Measurements from ENCODE around the gene RALGAPB. TPM values are rescaled to one million over a fixed set of nuclear protein-coding genes. Genes with fewer than 3 reads are reported as not detected.

Gene RALGAPB
- total and polyA plus RNA-seq, 2 of the 13 experiments (the other 11 are each of a cell fraction or from before 2014, with no cell fraction given), result 17.6 to 30.6 TPM

DNA sequence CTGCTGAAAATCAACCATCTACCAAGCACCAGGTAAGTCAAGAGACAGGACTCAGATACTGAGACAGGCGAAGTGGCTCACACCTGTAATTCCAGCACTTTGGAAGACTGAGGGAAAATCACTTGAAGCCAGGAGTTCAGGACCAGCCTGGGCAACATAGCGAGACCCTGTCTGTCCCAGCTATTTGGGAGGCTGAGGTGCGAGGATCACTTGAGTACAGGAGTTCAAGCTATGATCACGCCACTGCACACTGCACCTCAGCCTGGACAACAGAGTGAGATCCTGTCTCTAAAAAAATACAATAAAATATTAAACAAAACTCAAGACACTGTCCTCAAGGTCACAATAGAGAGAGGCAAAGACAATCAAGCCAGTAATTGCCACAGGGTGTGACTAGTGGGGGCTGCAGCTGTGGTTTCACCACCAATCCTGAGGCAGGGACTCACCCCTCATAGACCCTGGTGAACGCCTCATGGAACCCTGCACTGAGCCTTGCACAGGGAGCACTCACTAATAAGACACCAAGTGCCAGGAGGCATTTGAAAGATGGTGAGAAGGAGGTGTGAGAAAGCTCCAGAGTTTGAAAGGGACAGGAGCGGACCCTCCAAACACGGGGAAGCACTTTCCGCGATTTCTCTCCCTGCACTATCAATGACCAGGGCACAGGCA lies 39.2 kb upstream of the RALGAPB start (continued):
- no peak for TF ChIP-seq ZNF468 (CRISPR knock-in tag; IDR thresholded peaks at IDR 0.05)
- TF ChIP-seq ZNF205 (CRISPR knock-in tag; IDR thresholded peaks at IDR 0.05), result 0 out of 2 replicates have a peak, but pooled peaks have one; percentile 11

DNA sequence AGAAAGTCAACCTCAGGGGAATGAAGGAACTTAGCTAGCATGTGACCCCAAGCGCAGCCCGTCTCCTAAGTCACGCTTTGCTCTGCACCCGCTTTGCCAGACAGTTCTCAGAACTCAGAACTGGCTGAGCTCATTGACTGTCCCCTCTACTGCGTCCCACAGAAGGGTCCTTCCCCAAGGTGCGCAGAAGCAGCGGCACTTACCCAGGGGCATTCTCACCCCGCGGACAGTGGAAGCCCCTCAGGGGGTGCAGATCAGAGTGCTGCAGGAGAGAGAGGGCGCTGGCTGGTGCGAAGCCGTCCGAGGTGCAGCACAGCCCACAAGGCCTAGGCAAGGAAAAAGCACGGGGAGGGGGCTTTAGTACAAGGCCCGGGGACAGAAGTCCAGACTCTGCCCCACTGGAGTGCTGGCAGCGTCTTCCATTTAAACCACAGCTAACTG lies 38.3 kb upstream of the RALGAPB start:
- H3K9ac ChIP-seq (ENCODE audit: insufficient read depth, low read depth, low read length), result peak overlapping the region; percentile 90
- H3K27me3 ChIP-seq (ENCODE audit: control insufficient read depth in 1 of 2, insufficient read depth in 2 of 2, low read length in 2 of 2), result peaks cover 0 to 4% of the 10 kb centered on the region in 2 experiments; a peak in 1 of 5 replicates
- no peak overlapping the region for H2AFZ ChIP-seq (ENCODE audit: low read length)
- H3K36me3 ChIP-seq (replicated peaks in 1 of 2; ENCODE audit: control insufficient read depth in 1 of 2, insufficient read depth in 2 of 2, low read length in 2 of 2), result peaks cover 33 to 44% of the 10 kb centered on the region in 2 experiments
- intact Hi-C loops (cut with micrococcal nuclease; ENCODE audit: unreplicated experiment) (loop anchor here (10.0 kb wide), 1 partner anchor 880 kb away; no protein-coding TSS in a partner anchor), in situ Hi-C loops (cut with HindIII; ENCODE audit: extremely low pct_ligation_motif_present, low pct_unique_long_range_greater_than_20kb) (loop anchor here (25.0 kb wide), 1 partner anchor 303 kb away; the partner anchor contains the start of gene ACTR5)
- POLR2A ChIA-PET, result interaction anchor here (1.0 to 7.1 kb wide), 9 partner anchors 9 to 479 kb away, joined by 3 to 294 read pairs (median 12); partner anchors contain the start of genes RALGAPB, RPRD1B and TTI1
- H3K4me3 ChIP-seq (replicated peaks in 1 of 3; ENCODE audit: insufficient read depth in 1 of 3, low read depth in 2 of 3, low read length in 3 of 3), result peak overlapping the region; percentile 77 to 87 (median 81)
- no peak for DNase-seq (ENCODE audit: low spot score)
- H3K4me1 ChIP-seq (ENCODE audit: insufficient read depth, low read length), result peaks cover 42% of the 10 kb centered on the region
- no peaks in the 10 kb centered on the region for H3K9me3 ChIP-seq (ENCODE audit: low read length)
- H3K4me2 ChIP-seq (ENCODE audit: low read depth, low read length), result peak overlapping the region; percentile 94
- peak overlapping the region; percentile 80 for H3K27ac ChIP-seq (ENCODE audit: extremely low read length, insufficient read depth, low read length)
- FAIRE-seq, result no peak
- 3% methylated on average over 16 of the region's 16 CpGs for WGBS (ENCODE audit: low lambda C conversion rate)
- BruUV-seq (replicated peaks), result no TSS peak
- peak; percentile 56 for ATAC-seq
- peaks cover 43% of the 10 kb centered on the region for H4K20me1 ChIP-seq (ENCODE audit: insufficient read depth, low read length)
- H3K79me2 ChIP-seq (ENCODE audit: insufficient read depth, low read length), result peaks cover 52% of the 10 kb centered on the region
- CTCF ChIA-PET (ENCODE audit: low intra/inter-chr PET ratio, low total read pairs), result interaction anchor here (0.8 to 5.3 kb wide), 4 partner anchors 9 to 97 kb away, joined by 3 to 314 read pairs (median 14); partner anchors contain the start of gene RALGAPB
- peak; percentile 62; the same call in 1 of the 2 replicates for TF ChIP-seq ZNF562 (CRISPR knock-in tag; IDR thresholded peaks at IDR 0.05; ENCODE audit: borderline replicate concordance)
- no peak for TF ChIP-seq PRPF4 (IDR thresholded peaks at IDR 0.05; ENCODE audit: low read depth, low read length, poor library complexity, severe bottlenecking)
- TF ChIP-seq, protein P1, sequence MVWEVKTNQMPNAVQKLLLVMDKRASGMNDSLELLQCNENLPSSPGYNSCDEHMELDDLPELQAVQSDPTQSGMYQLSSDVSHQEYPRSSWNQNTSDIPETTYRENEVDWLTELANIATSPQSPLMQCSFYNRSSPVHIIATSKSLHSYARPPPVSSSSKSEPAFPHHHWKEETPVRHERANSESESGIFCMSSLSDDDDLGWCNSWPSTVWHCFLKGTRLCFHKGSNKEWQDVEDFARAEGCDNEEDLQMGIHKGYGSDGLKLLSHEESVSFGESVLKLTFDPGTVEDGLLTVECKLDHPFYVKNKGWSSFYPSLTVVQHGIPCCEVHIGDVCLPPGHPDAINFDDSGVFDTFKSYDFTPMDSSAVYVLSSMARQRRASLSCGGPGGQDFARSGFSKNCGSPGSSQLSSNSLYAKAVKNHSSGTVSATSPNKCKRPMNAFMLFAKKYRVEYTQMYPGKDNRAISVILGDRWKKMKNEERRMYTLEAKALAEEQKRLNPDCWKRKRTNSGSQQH (CRISPR knock-in tag; IDR thresholded peaks at IDR 0.05; ENCODE audit: low read depth), result peak; percentile 78
- TF ChIP-seq, protein P2, sequence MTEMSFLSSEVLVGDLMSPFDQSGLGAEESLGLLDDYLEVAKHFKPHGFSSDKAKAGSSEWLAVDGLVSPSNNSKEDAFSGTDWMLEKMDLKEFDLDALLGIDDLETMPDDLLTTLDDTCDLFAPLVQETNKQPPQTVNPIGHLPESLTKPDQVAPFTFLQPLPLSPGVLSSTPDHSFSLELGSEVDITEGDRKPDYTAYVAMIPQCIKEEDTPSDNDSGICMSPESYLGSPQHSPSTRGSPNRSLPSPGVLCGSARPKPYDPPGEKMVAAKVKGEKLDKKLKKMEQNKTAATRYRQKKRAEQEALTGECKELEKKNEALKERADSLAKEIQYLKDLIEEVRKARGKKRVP (CRISPR knock-in tag; IDR thresholded peaks at IDR 0.05), result 0 out of 4 replicates have a peak, but pooled peaks of 1 of the 2 experiments have one; percentile 29
- no peak for TF ChIP-seq SMYD3 (CRISPR knock-in tag; IDR thresholded peaks at IDR 0.05)
- TF ChIP-seq ZNF138 (CRISPR knock-in tag; IDR thresholded peaks at IDR 0.05; ENCODE audit: low read depth), result 0 out of 2 replicates have a peak, but pooled peaks have one; percentile 1
- no peak for TF ChIP-seq FOSL1 (CRISPR knock-in tag; IDR thresholded peaks at IDR 0.05; ENCODE audit: borderline replicate concordance)
- TF ChIP-seq ZNF225 (CRISPR knock-in tag; IDR thresholded peaks at IDR 0.05), result peak; percentile 45; the same call in 1 of the 2 replicates
- TF ChIP-seq NPAS2 (CRISPR knock-in tag; IDR thresholded peaks at IDR 0.05; ENCODE audit: borderline replicate concordance), result 0 out of 2 replicates have a peak, but pooled peaks have one; percentile 57
- no peak for TF ChIP-seq ZBTB21 (CRISPR knock-in tag; IDR thresholded peaks at IDR 0.05)
- 0 out of 4 replicates have a peak, but pooled peaks of 1 of the 2 experiments have one; percentile 16 for TF ChIP-seq NR2F1 (CRISPR knock-in tag; IDR thresholded peaks at IDR 0.05)
- 0 out of 3 replicates have a peak, but pooled peaks have one; percentile 17 for TF ChIP-seq MXI1 (IDR thresholded peaks at IDR 0.05; ENCODE audit: borderline replicate concordance, low read depth, low read length)
- TF ChIP-seq ZNF772 (CRISPR knock-in tag; IDR thresholded peaks at IDR 0.05), result 0 out of 2 replicates have a peak, but pooled peaks have one; percentile 8
- TF ChIP-seq, protein P3, sequence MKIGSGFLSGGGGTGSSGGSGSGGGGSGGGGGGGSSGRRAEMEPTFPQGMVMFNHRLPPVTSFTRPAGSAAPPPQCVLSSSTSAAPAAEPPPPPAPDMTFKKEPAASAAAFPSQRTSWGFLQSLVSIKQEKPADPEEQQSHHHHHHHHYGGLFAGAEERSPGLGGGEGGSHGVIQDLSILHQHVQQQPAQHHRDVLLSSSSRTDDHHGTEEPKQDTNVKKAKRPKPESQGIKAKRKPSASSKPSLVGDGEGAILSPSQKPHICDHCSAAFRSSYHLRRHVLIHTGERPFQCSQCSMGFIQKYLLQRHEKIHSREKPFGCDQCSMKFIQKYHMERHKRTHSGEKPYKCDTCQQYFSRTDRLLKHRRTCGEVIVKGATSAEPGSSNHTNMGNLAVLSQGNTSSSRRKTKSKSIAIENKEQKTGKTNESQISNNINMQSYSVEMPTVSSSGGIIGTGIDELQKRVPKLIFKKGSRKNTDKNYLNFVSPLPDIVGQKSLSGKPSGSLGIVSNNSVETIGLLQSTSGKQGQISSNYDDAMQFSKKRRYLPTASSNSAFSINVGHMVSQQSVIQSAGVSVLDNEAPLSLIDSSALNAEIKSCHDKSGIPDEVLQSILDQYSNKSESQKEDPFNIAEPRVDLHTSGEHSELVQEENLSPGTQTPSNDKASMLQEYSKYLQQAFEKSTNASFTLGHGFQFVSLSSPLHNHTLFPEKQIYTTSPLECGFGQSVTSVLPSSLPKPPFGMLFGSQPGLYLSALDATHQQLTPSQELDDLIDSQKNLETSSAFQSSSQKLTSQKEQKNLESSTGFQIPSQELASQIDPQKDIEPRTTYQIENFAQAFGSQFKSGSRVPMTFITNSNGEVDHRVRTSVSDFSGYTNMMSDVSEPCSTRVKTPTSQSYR (CRISPR knock-in tag; IDR thresholded peaks at IDR 0.05; ENCODE audit: borderline replicate concordance), result 0 out of 2 replicates have a peak, but pooled peaks have one; percentile 15
